ENCODE data around the gene ACADS. TPM values are rescaled to one million over a fixed set of nuclear protein-coding genes. Genes with fewer than 3 reads are reported as not detected.

The ACADS gene
- total RNA-seq, 1 experiment from 2014 or later: 16.1 TPM

GRCh38 chr12:120718055-120718454 is 7.6 kb upstream of the ACADS start:
- Mint-ChIP-seq H3K27me3 (ENCODE audit: unreplicated experiment) (no peaks in the 10 kb centered on the region), H3K27ac (ENCODE audit: unreplicated experiment) (no peak overlapping the region), H3K9me3 (ENCODE audit: low read depth, unreplicated experiment) (no peaks in the 10 kb centered on the region), H3K4me3 (ENCODE audit: low read depth, unreplicated experiment) (peak overlapping the region; percentile 30), H3K36me3 (ENCODE audit: insufficient read depth, unreplicated experiment) (peaks cover 53% of the 10 kb centered on the region), H3K4me1 (ENCODE audit: low read depth, unreplicated experiment) (peaks cover 27% of the 10 kb centered on the region)
- intact Hi-C loops (cut with micrococcal nuclease; ENCODE audit: unreplicated experiment): no loop called here
- DNase-seq: no peak
- TF ChIP-seq CTCF (IDR thresholded peaks at IDR 0.05; ENCODE audit: unreplicated experiment): no peak
- CTCF ChIA-PET: interaction anchor here (0.7 kb wide), 2 partner anchors 39 to 183 kb away, joined by 3 to 5 read pairs; no protein-coding TSS in a partner anchor
- BruUV-seq (replicated peaks): no TSS peak

- BruUV-seq (replicated peaks): no TSS peak
- no peak for TF ChIP-seq CTCF (IDR thresholded peaks at IDR 0.05; ENCODE audit: unreplicated experiment)
- H3K4me3 Mint-ChIP-seq (ENCODE audit: low read depth, unreplicated experiment): peak overlapping the region; percentile 30
- peak overlapping the region; percentile 40 for H3K27ac Mint-ChIP-seq (ENCODE audit: unreplicated experiment)
- intact Hi-C loops (cut with micrococcal nuclease; ENCODE audit: unreplicated experiment): no loop called here
- no peak for DNase-seq
- H3K27me3 Mint-ChIP-seq (ENCODE audit: unreplicated experiment): no peaks in the 10 kb centered on the region
- peaks cover 50% of the 10 kb centered on the region for H3K36me3 Mint-ChIP-seq (ENCODE audit: insufficient read depth, unreplicated experiment)
- H3K4me1 Mint-ChIP-seq (ENCODE audit: low read depth, unreplicated experiment): peaks cover 21% of the 10 kb centered on the region
- H3K9me3 Mint-ChIP-seq (ENCODE audit: low read depth, unreplicated experiment): no peaks in the 10 kb centered on the region
- CTCF ChIA-PET: no interaction called here
Observed at GRCh38 chr12:120719072-120719471, 6.6 kb upstream of the ACADS start.

- peaks cover 24% of the 10 kb centered on the region for H3K4me1 Mint-ChIP-seq (ENCODE audit: low read depth, unreplicated experiment)
- intact Hi-C loops (cut with micrococcal nuclease; ENCODE audit: unreplicated experiment): no loop called here
- H3K36me3 Mint-ChIP-seq (ENCODE audit: insufficient read depth, unreplicated experiment): peaks cover 54% of the 10 kb centered on the region
Observed at GRCh38 chr12:120719496-120720233, 6.0 kb upstream of the ACADS start.

GRCh38 chr12:120720234-120720986 is 5.2 kb upstream of the ACADS start:
- DNase-seq: no peak
- no TSS peak for BruUV-seq (replicated peaks)
- H3K27ac Mint-ChIP-seq (ENCODE audit: unreplicated experiment): no peak overlapping the region
- H3K36me3 Mint-ChIP-seq (ENCODE audit: insufficient read depth, unreplicated experiment): peaks cover 58% of the 10 kb centered on the region
- TF ChIP-seq CTCF (IDR thresholded peaks at IDR 0.05; ENCODE audit: unreplicated experiment): no peak
- H3K4me1 Mint-ChIP-seq (ENCODE audit: low read depth, unreplicated experiment): peaks cover 32% of the 10 kb centered on the region
- intact Hi-C loops (cut with micrococcal nuclease; ENCODE audit: unreplicated experiment): no loop called here
- H3K4me3 Mint-ChIP-seq (ENCODE audit: low read depth, unreplicated experiment): no peak overlapping the region
- CTCF ChIA-PET: interaction anchor here (0.6 kb wide), 1 partner anchor 76 kb away, joined by 4 read pairs; no protein-coding TSS in a partner anchor
- H3K9me3 Mint-ChIP-seq (ENCODE audit: low read depth, unreplicated experiment): no peaks in the 10 kb centered on the region
- H3K27me3 Mint-ChIP-seq (ENCODE audit: unreplicated experiment): no peaks in the 10 kb centered on the region

More at GRCh38 chr12:120719496-120720233, 6.0 kb upstream of the ACADS start:
- no TSS peak for BruUV-seq (replicated peaks)
- H3K27me3 Mint-ChIP-seq (ENCODE audit: unreplicated experiment): no peaks in the 10 kb centered on the region
- H3K9me3 Mint-ChIP-seq (ENCODE audit: low read depth, unreplicated experiment): no peaks in the 10 kb centered on the region
- TF ChIP-seq CTCF (IDR thresholded peaks at IDR 0.05; ENCODE audit: unreplicated experiment): no peak
- peak overlapping the region; percentile 40 for H3K27ac Mint-ChIP-seq (ENCODE audit: unreplicated experiment)
- CTCF ChIA-PET: interaction anchor here (0.6 kb wide), 1 partner anchor 77 kb away, joined by 4 read pairs; no protein-coding TSS in a partner anchor
- peak overlapping the region; percentile 30 for H3K4me3 Mint-ChIP-seq (ENCODE audit: low read depth, unreplicated experiment)
- DNase-seq: no peak

Measured in Calu3 (cell line).